ENCODE results near the gene CAVIN3. TPM values are rescaled to one million over a fixed set of nuclear protein-coding genes. Genes with fewer than 3 reads are reported as not detected.

Gene CAVIN3
- total RNA-seq, 4 donors from 2014 or later, result 18.6 to 36.5 (median 30.1) TPM

DNA sequence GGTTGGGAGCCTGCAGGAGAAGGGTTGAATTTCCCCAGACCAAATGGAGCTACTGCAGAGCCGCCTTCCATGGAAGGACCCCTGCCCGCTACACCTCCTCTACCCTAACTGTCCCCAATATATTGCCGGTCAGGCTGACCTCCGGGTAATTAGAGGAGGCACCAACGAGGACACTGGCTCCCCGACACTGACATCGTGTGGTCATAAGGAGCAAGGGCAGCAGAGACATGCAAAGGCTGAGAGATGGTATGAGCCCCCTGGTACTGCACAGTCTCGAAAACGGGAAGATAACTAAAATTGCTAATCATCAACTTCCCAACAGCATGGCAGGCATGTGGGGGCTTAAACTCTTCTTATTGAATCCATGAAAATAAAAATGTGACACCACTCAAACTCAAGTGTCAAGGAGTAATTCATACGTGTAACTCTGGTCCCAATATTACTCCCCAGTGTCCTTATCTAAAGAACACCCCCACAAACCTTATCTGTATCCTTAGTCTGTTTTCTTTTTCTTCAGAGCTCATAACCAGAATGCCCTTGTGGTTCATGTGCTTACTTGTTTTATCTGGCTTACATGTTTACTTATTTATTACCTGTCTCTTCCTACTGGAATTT lies 4.4 kb downstream of the CAVIN3 start:
- Histone ChIP-seq H3K27me3 (no peaks in the 10 kb centered on the region), H3K4me3 (replicated peaks in 1 of 3) (no peak overlapping the region), H3K9me3 (no peaks in the 10 kb centered on the region), H3K27ac (no peak overlapping the region), H3K4me1 (peaks cover 3 to 11% of the 10 kb centered on the region in 2 donors), H3K36me3 (no peaks in the 10 kb centered on the region)
- intact Hi-C loops (cut with DNase I), result loop anchor here (5.0 to 10.0 kb wide), 2 partner anchors 46 to 61 kb away; partner anchors contain the start of gene CCKBR
- DNase-seq, result peak; percentile 45 to 54
- TF ChIP-seq, protein P1, sequence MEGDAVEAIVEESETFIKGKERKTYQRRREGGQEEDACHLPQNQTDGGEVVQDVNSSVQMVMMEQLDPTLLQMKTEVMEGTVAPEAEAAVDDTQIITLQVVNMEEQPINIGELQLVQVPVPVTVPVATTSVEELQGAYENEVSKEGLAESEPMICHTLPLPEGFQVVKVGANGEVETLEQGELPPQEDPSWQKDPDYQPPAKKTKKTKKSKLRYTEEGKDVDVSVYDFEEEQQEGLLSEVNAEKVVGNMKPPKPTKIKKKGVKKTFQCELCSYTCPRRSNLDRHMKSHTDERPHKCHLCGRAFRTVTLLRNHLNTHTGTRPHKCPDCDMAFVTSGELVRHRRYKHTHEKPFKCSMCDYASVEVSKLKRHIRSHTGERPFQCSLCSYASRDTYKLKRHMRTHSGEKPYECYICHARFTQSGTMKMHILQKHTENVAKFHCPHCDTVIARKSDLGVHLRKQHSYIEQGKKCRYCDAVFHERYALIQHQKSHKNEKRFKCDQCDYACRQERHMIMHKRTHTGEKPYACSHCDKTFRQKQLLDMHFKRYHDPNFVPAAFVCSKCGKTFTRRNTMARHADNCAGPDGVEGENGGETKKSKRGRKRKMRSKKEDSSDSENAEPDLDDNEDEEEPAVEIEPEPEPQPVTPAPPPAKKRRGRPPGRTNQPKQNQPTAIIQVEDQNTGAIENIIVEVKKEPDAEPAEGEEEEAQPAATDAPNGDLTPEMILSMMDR (IDR thresholded peaks at IDR 0.05), result peak; percentile 46 to 89 (median 70)
- TF ChIP-seq POLR2A (IDR thresholded peaks at IDR 0.05), result no peak
- WGBS, 2 donors, result 8 to 18% methylated on average over 6 to 10 of the region's 10 CpGs

DNA sequence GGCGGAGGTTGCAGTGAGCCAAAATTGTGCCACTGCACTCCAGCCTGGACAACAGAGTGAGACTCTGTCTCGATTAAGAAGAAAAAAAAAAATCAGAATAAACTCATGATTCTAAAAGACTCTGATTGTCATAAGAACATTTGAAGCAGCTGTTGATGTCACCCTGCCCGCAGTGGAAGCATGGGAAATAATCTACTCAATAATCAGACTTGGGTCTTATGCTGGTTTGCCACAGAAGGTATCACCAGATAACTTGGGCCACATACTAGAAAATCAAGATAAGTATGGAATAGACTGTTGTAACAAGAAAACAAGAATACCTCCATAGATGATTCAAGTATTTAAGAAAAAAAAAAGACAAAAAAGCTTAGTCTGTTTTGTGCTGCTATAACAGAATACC lies 8.2 kb downstream of the CAVIN3 start:
- 88 to 96% methylated on average over 3 of the region's 3 CpGs for WGBS, 2 donors
- TF ChIP-seq, protein P1 (IDR thresholded peaks at IDR 0.05), result no peak
- TF ChIP-seq POLR2A (IDR thresholded peaks at IDR 0.05), result no peak

DNA sequence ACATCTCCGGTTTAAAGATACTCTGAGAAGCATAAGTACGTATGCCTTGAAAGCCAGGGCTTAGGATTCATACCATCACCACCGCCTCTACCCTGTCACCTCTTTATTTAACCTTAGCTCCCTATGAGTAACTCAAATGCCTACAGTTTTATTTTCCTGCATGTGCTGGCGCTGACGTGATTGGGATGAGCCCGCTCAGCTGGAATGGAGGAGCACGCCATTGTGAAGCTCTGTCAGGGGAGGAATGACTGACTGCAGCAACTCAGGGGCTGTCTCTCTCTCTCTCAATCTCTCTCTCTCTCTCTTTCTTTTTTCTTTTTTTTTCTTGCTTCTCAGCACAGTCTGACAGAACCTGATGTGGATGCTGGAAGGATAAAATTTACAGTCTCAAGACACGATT lies 12.4 kb downstream of the CAVIN3 start:
- intact Hi-C loops (cut with DNase I), result no loop called here
- DNase-seq, result no peak
- Histone ChIP-seq H3K4me3 (replicated peaks in 1 of 3) (no peak overlapping the region), H3K4me1 (no peaks in the 10 kb centered on the region), H3K27ac (no peak overlapping the region), H3K27me3 (no peaks in the 10 kb centered on the region), H3K9me3 (no peaks in the 10 kb centered on the region), H3K36me3 (no peaks in the 10 kb centered on the region)
- WGBS, 2 donors, result 69 to 72% methylated on average over 8 of the region's 8 CpGs
- TF ChIP-seq, protein P1 (IDR thresholded peaks at IDR 0.05), result no peak
- TF ChIP-seq POLR2A (IDR thresholded peaks at IDR 0.05), result no peak

More for the DNA sequence above, 8.2 kb downstream of the CAVIN3 start:
- no peak for DNase-seq
- Histone ChIP-seq H3K27me3 (no peaks in the 10 kb centered on the region), H3K36me3 (no peaks in the 10 kb centered on the region), H3K4me1 (no peaks in the 10 kb centered on the region), H3K9me3 (no peaks in the 10 kb centered on the region), H3K4me3 (replicated peaks in 1 of 3) (no peak overlapping the region), H3K27ac (no peak overlapping the region)
- intact Hi-C loops (cut with DNase I), result loop anchor here (10.0 kb wide), 1 partner anchor 57 kb away; the partner anchor contains the start of gene CCKBR

DNA sequence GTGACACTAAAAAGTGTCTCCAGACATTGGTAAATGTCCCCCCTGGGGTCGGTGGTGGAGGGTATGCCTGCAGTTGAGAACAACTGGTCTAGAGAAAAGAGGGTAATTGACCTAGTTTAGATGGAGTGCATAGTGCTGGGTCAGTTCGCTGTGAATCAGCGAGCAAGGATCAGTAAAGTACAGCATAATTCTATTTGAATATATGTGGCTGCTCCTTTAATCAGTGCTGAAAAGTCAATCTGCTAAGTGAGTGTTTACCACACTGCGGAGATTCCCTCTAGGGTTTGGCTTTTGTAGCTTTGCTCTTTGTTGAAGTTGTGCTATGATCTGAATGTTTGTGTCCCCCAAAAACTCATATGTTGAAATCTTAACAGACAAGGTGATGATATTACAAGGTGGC lies 15.0 kb downstream of the CAVIN3 start:
- Histone ChIP-seq H3K36me3 (no peaks in the 10 kb centered on the region), H3K9me3 (no peaks in the 10 kb centered on the region), H3K4me1 (no peaks in the 10 kb centered on the region), H3K27me3 (no peaks in the 10 kb centered on the region), H3K27ac (no peak overlapping the region), H3K4me3 (replicated peaks in 1 of 3) (no peak overlapping the region)
- WGBS, 2 donors, result 74 to 81% methylated on average over 4 of the region's 4 CpGs
- DNase-seq, result no peak
- intact Hi-C loops (cut with DNase I), result no loop called here
- no peak for TF ChIP-seq POLR2A (IDR thresholded peaks at IDR 0.05)
- TF ChIP-seq, protein P1 (IDR thresholded peaks at IDR 0.05), result no peak

DNA sequence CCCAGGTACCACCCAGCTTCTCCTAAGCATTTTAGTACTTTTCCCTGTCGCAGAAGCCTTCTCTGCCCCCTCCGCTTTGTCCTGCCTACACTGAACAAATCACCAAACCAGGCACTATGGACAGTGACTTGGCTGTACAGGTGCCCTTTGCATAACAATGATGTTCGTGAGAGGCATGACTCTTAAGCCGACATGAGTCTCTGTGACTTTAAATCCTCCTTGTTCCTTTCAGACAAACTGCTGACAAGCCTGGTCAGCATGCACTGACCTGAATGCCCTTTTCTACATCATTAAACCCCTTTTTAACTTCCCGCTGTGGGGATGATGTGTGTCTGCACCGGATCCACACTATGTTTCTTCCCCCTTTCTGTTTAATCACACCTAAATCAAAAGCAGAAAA lies 16.6 kb downstream of the CAVIN3 start:
- no peaks in the 10 kb centered on the region for H3K9me3 ChIP-seq
- no peaks in the 10 kb centered on the region for H3K36me3 ChIP-seq
- no peak overlapping the region for H3K27ac ChIP-seq
- WGBS, 2 donors, result 62 to 78% methylated on average over 6 of the region's 6 CpGs
- no peaks in the 10 kb centered on the region for H3K4me1 ChIP-seq
- no peaks in the 10 kb centered on the region for H3K27me3 ChIP-seq
- TF ChIP-seq, protein P1 (IDR thresholded peaks at IDR 0.05), result no peak
- no peak for TF ChIP-seq POLR2A (IDR thresholded peaks at IDR 0.05)
- intact Hi-C loops (cut with DNase I), result no loop called here
- no peak for DNase-seq
- no peak overlapping the region for H3K4me3 ChIP-seq (replicated peaks in 1 of 3)

Data from thyroid gland (tissue), 4 donors.